ACC112 (cell line): ENCODE data around the gene TMEM82.
A peak's percentile ranks its signal among the peaks of the same experiment; 100 is the strongest.

Experiments
- H2AFZ ChIP-seq: fragments of 200-600 bp; sonication (generic); one replicate; pipeline ENCODE4 v1.6.0; 2017; ENCODE audit warnings: antibody characterized with exemption, low read length; ENCODE audit not compliant: unreplicated experiment
- H3K27ac ChIP-seq: fragments of 200-600 bp; sonication (generic); 2 replicates; pipeline ENCODE4 v1.5.1; 2014; ENCODE audit warnings: low read depth, mild to moderate bottlenecking, antibody characterized with exemption, low read length, moderate library complexity
- H3K27me3 ChIP-seq: fragments of 200-600 bp; sonication (generic); 2 replicates; pipeline ENCODE4 v1.6.1; 2014; ENCODE audit warnings: mild to moderate bottlenecking, antibody characterized with exemption, low read length, moderate library complexity, mixed read lengths; ENCODE audit not compliant: insufficient read depth
- H3K36me3 ChIP-seq: fragments of 200-600 bp; sonication (generic); 2 replicates; pipeline ENCODE4 v1.6.1; 2016; ENCODE audit warnings: mild to moderate bottlenecking, antibody characterized with exemption, low read length, moderate library complexity, mixed read lengths; ENCODE audit not compliant: insufficient read depth
- H3K4me1 ChIP-seq: fragments of 200-600 bp; sonication (generic); one replicate; pipeline ENCODE4 v1.6.1; 2016; ENCODE audit warnings: low read length, mixed read lengths; ENCODE audit not compliant: insufficient read depth, unreplicated experiment, control insufficient read depth
- H3K4me3 ChIP-seq: fragments of 200-600 bp; sonication (generic); 2 replicates; pipeline ENCODE4 v1.5.1; 2014; ENCODE audit warnings: mild to moderate bottlenecking, low read depth, low read length
- H3K79me2 ChIP-seq: fragments of 200-600 bp; sonication (generic); one replicate; pipeline ENCODE4 v1.6.0; 2016; ENCODE audit warnings: low read length; ENCODE audit not compliant: control insufficient read depth, unreplicated experiment, insufficient read depth

Gene TMEM82

GRCh38 chr1:15757575-15758342 is 15.5 kb downstream of the TMEM82 start:
- H3K36me3 ChIP-seq = no peaks in the 10 kb centered on the region
- H3K4me1 ChIP-seq = peaks cover 32% of the 10 kb centered on the region
- H3K27ac ChIP-seq = no peak overlapping the region
- H3K79me2 ChIP-seq = peaks cover 30% of the 10 kb centered on the region
- no peaks in the 10 kb centered on the region for H3K27me3 ChIP-seq
- peak overlapping the region; percentile 76 for H3K4me3 ChIP-seq
- H2AFZ ChIP-seq = no peak overlapping the region

- Histone ChIP-seq H3K27ac (peak within 1 kb of the TSS; percentile 82), H3K4me3 (peak within 1 kb of the TSS; percentile 76)
Observed at GRCh38 chr1:15758343-15758931, 16.1 kb downstream of the TMEM82 start, which contains the start of gene FBLIM1. Gene FBLIM1 (plus strand): TSS chr1:15758795. CDS start chr1:15764984, 6,189 bp downstream.

GRCh38 chr1:15758953-15759661 is 16.8 kb downstream of the TMEM82 start:
- Histone ChIP-seq H2AFZ (no peak overlapping the region), H3K4me3 (peak overlapping the region; percentile 76), H3K79me2 (peaks cover 36% of the 10 kb centered on the region), H3K36me3 (no peaks in the 10 kb centered on the region), H3K4me1 (peaks cover 32% of the 10 kb centered on the region), H3K27me3 (no peaks in the 10 kb centered on the region), H3K27ac (peak overlapping the region; percentile 82)

More at GRCh38 chr1:15758343-15758931, 16.1 kb downstream of the TMEM82 start, which contains the start of gene FBLIM1:
- H3K36me3 ChIP-seq = no peaks in the 10 kb centered on the region
- peaks cover 31% of the 10 kb centered on the region for H3K79me2 ChIP-seq
- no peak within 1 kb of the TSS for H2AFZ ChIP-seq
- H3K4me1 ChIP-seq = peaks cover 32% of the 10 kb centered on the region
- no peaks in the 10 kb centered on the region for H3K27me3 ChIP-seq

- no peaks in the 10 kb centered on the region for H3K36me3 ChIP-seq
- H3K4me3 ChIP-seq = peak overlapping the region; percentile 76
- peak overlapping the region; percentile 82 for H3K27ac ChIP-seq
- peaks cover 43% of the 10 kb centered on the region for H3K79me2 ChIP-seq
- H3K4me1 ChIP-seq = peaks cover 28% of the 10 kb centered on the region
- H2AFZ ChIP-seq = no peak overlapping the region
- no peaks in the 10 kb centered on the region for H3K27me3 ChIP-seq
Observed at GRCh38 chr1:15760520-15761211, 18.4 kb downstream of the TMEM82 start.

- Histone ChIP-seq H3K27ac (peak overlapping the region; percentile 82), H3K4me1 (peaks cover 26% of the 10 kb centered on the region), H3K4me3 (peak overlapping the region; percentile 76), H3K27me3 (no peaks in the 10 kb centered on the region), H2AFZ (no peak overlapping the region), H3K79me2 (peaks cover 43% of the 10 kb centered on the region), H3K36me3 (no peaks in the 10 kb centered on the region)
Observed at GRCh38 chr1:15761366-15762128, 19.2 kb downstream of the TMEM82 start.

- no peak overlapping the region for H3K4me3 ChIP-seq
- H3K27me3 ChIP-seq = no peaks in the 10 kb centered on the region
- H3K36me3 ChIP-seq = no peaks in the 10 kb centered on the region
- peaks cover 22% of the 10 kb centered on the region for H3K4me1 ChIP-seq
- H3K79me2 ChIP-seq = peaks cover 43% of the 10 kb centered on the region
- no peak overlapping the region for H3K27ac ChIP-seq
- H2AFZ ChIP-seq = no peak overlapping the region
Observed at GRCh38 chr1:15762546-15762945, 20.2 kb downstream of the TMEM82 start.

GRCh38 chr1:15764269-15764764 is 22.0 kb downstream of the TMEM82 start:
- Histone ChIP-seq H3K27me3 (no peaks in the 10 kb centered on the region), H3K4me1 (peaks cover 15% of the 10 kb centered on the region), H3K79me2 (peaks cover 38% of the 10 kb centered on the region), H3K4me3 (no peak overlapping the region), H2AFZ (no peak overlapping the region), H3K27ac (no peak overlapping the region), H3K36me3 (no peaks in the 10 kb centered on the region)

GRCh38 chr1:15764890-15765289 is 22.6 kb downstream of the TMEM82 start:
- Histone ChIP-seq H3K4me1 (peaks cover 15% of the 10 kb centered on the region), H3K27ac (no peak overlapping the region), H3K79me2 (peaks cover 36% of the 10 kb centered on the region), H3K4me3 (no peak overlapping the region), H2AFZ (no peak overlapping the region), H3K27me3 (no peaks in the 10 kb centered on the region), H3K36me3 (no peaks in the 10 kb centered on the region)

GRCh38 chr1:15765495-15766194 is 23.3 kb downstream of the TMEM82 start:
- Histone ChIP-seq H3K36me3 (peaks cover 6% of the 10 kb centered on the region; the same call in 1 of the 2 replicates), H3K79me2 (peaks cover 35% of the 10 kb centered on the region), H3K4me1 (peaks cover 12% of the 10 kb centered on the region), H2AFZ (no peak overlapping the region), H3K4me3 (no peak overlapping the region), H3K27ac (peak overlapping the region; percentile 32; the same call in 1 of the 2 replicates), H3K27me3 (no peaks in the 10 kb centered on the region)
